IMR-90 (cell line): ENCODE results near the gene COL23A1. TPM values are rescaled to one million over a fixed set of nuclear protein-coding genes. Genes with fewer than 3 reads are reported as not detected.

ENCODE experiments used
- ATAC-seq: fragments of 200-7000 bp; cut with Tn5 transposase; 2 replicates; pipeline ENCODE4 v1.9.1; 2020; ENCODE audit warnings: low read depth, mild to moderate bottlenecking, moderate library complexity
- BruUV-seq: library from RNA; stranded (reverse); fragments of 400-500 nt; replicated peaks from 2 replicates; lab custom pipeline; 2021; lab: Mats Ljungman, UMichigan
- CTCF ChIA-PET: fragments of 300-600 bp; formaldehyde crosslinking; extraction: SDS; loops from one replicate; lab custom pipeline; 2021; ENCODE audit warnings: antibody characterized with exemption; lab: Yijun Ruan, JAX
- POLR2A ChIA-PET: fragments of 300-600 bp; sonication (Branson Sonifier 250); formaldehyde crosslinking; loops from one replicate; lab custom pipeline; 2022; ENCODE audit warnings: antibody characterized with exemption; ENCODE audit not compliant: unreplicated experiment; lab: Charles Lee
- DNase-seq: peaks from one replicate; pipeline ENCODE4 v3.0.0; 2013
- H2AFZ ChIP-seq: replicated peaks from 2 replicates; pipeline ENCODE3; 2013; ENCODE audit warnings: low read length, mild to moderate bottlenecking; ENCODE audit not compliant: poor library complexity
- H2AK5ac ChIP-seq: 2 replicates; pipeline ENCODE4 v1.6.1; 2013; ENCODE audit warnings: low read depth, low read length, inconsistent platforms
- H2AK9ac ChIP-seq: replicated peaks from 2 replicates; pipeline ENCODE3; 2013; ENCODE audit warnings: mild to moderate bottlenecking, low read depth, low read length, moderate library complexity; ENCODE audit not compliant: poor library complexity
- H2BK120ac ChIP-seq: 2 replicates; pipeline ENCODE4 v1.6.1; 2013; ENCODE audit warnings: low read depth, low read length, inconsistent platforms
- H2BK15ac ChIP-seq: 3 replicates; pipeline ENCODE4 v1.6.1; 2013; ENCODE audit warnings: low read depth, low read length, inconsistent platforms
- H2BK20ac ChIP-seq: 2 replicates; pipeline ENCODE4 v1.6.1; 2013; ENCODE audit warnings: low read depth, mild to moderate bottlenecking, inconsistent platforms, low read length, moderate library complexity
- H2BK5ac ChIP-seq: 2 replicates; pipeline ENCODE4 v1.6.1; 2013; ENCODE audit warnings: mild to moderate bottlenecking, low read depth, low read length, inconsistent platforms; ENCODE audit not compliant: poor library complexity, severe bottlenecking
- H3K14ac ChIP-seq: replicated peaks from 2 replicates; pipeline ENCODE4 v1.6.1; 2013; ENCODE audit warnings: low read depth, low read length, inconsistent platforms
- H3K18ac ChIP-seq: 2 replicates; pipeline ENCODE4 v1.6.1; 2013; ENCODE audit warnings: low read depth, low read length, control low read depth
- H3K23ac ChIP-seq: 2 replicates; pipeline ENCODE4 v1.6.1; 2013; ENCODE audit warnings: low read depth, low read length, inconsistent platforms
- H3K27ac ChIP-seq: 2 replicates; pipeline ENCODE4 v1.5.1; 2013; ENCODE audit warnings: mild to moderate bottlenecking, control low read depth, low read length; ENCODE audit not compliant: insufficient read depth
- H3K27me3 ChIP-seq: 2 replicates; pipeline ENCODE4 v1.6.1; 2013; ENCODE audit warnings: low read length; ENCODE audit not compliant: control insufficient read depth, insufficient read depth
- H3K36me3 ChIP-seq: 2 replicates; pipeline ENCODE4 v1.6.1; 2013; ENCODE audit warnings: low read length, mixed read lengths; ENCODE audit not compliant: control insufficient read depth, insufficient read depth
- H3K4ac ChIP-seq: 2 replicates; pipeline ENCODE4 v1.6.1; 2013; ENCODE audit warnings: low read depth, low read length, inconsistent platforms
- H3K4me1 ChIP-seq: 2 replicates; pipeline ENCODE4 v1.6.1; 2013; ENCODE audit warnings: low read length, mixed read lengths; ENCODE audit not compliant: control insufficient read depth, insufficient read depth
- H3K4me2 ChIP-seq: 2 replicates; pipeline ENCODE4 v1.6.1; 2013; ENCODE audit warnings: low read depth, mild to moderate bottlenecking, control low read depth, low read length, moderate library complexity
- H3K4me3 ChIP-seq: 2 replicates; pipeline ENCODE4 v1.5.1; 2013; ENCODE audit warnings: low read depth, mild to moderate bottlenecking, control low read depth, low read length, moderate library complexity; ENCODE audit not compliant: insufficient read depth
- H3K56ac ChIP-seq: 2 replicates; pipeline ENCODE4 v1.6.1; 2013; ENCODE audit warnings: low read length, inconsistent platforms; ENCODE audit not compliant: insufficient read depth; ENCODE audit errors: extremely low read depth
- H3K79me1 ChIP-seq, 2 experiments: 2 replicates each; pipeline ENCODE4 v1.6.1; 2013; ENCODE audit warnings: low read length in 2 of 2, inconsistent platforms in 1 of 2, low read depth in 1 of 2
- H3K9ac ChIP-seq: 2 replicates; pipeline ENCODE4 v1.6.1; 2013; ENCODE audit warnings: low read depth, low read length, control low read depth
- H3K9me1 ChIP-seq: 2 replicates; pipeline ENCODE4 v1.6.1; 2013; ENCODE audit warnings: low read length, inconsistent platforms; ENCODE audit not compliant: insufficient read depth
- H3K9me3 ChIP-seq: 2 replicates; pipeline ENCODE4 v1.6.1; 2013; ENCODE audit warnings: low read length; ENCODE audit not compliant: control insufficient read depth, insufficient read depth
- H4K20me1 ChIP-seq: 2 replicates; pipeline ENCODE4 v1.6.1; 2013; ENCODE audit warnings: low read length, inconsistent platforms; ENCODE audit not compliant: insufficient read depth
- H4K5ac ChIP-seq: 2 replicates; pipeline ENCODE4 v1.6.1; 2013; ENCODE audit warnings: mild to moderate bottlenecking, low read depth, low read length, control low read depth
- H4K8ac ChIP-seq, 2 experiments: 2 replicates each; pipeline ENCODE4 v1.6.1; 2013; ENCODE audit warnings: low read depth in 2 of 2, low read length in 2 of 2, control low read depth in 1 of 2, inconsistent platforms in 1 of 2
- H4K91ac ChIP-seq: 2 replicates; pipeline ENCODE4 v1.6.1; 2013; ENCODE audit warnings: low read depth, low read length, inconsistent platforms; ENCODE audit not compliant: insufficient read depth
- FOS ChIP-seq: fragments of 150-350 bp; IDR thresholded peaks from 2 replicates; pipeline ENCODE4 v1.6.1; 2016; ENCODE audit warnings: low read depth, low read length
- MAFK ChIP-seq: IDR thresholded peaks from 2 replicates; pipeline ENCODE4 v1.6.1; 2012; ENCODE audit warnings: low read depth, low read length, improper control_type of control experiment
- MXI1 ChIP-seq: IDR thresholded peaks from 2 replicates; pipeline ENCODE4 v1.6.1; 2012; ENCODE audit warnings: low read depth, mild to moderate bottlenecking, low read length, moderate library complexity, borderline replicate concordance
- POLR2A ChIP-seq: IDR thresholded peaks from 2 replicates; pipeline ENCODE4 v1.6.1; 2012; ENCODE audit warnings: mild to moderate bottlenecking, low read depth, low read length
- RAD21 ChIP-seq: IDR thresholded peaks from 2 replicates; pipeline ENCODE4 v1.6.1; 2012; ENCODE audit warnings: low read length, improper control_type of control experiment
- SMC3 ChIP-seq: fragments of 150-350 bp; IDR thresholded peaks from 2 replicates; pipeline ENCODE4 v1.6.1; 2016; ENCODE audit warnings: low read depth, mild to moderate bottlenecking, antibody characterized with exemption, low read length, moderate library complexity
- WGBS, 2 experiments: methylation state at CpG; one replicate each; pipeline versions ENCODE4 v1.1.5 to v1.1.7; 2013; ENCODE audit warnings: missing lambda C conversion rate in 2 of 2; ENCODE audit not compliant: insufficient read length in 1 of 2; ENCODE audit errors: extremely low coverage in 2 of 2; 5-methylcytosine and 5-hydroxymethylcytosine counted together
- dilution Hi-C: fragments of 300-500 bp; cut with HindIII; formaldehyde crosslinking; loops from one replicate; pipeline ENCODE4 v1.14.3; 2018; ENCODE audit warnings: low sequenced_read_pairs; ENCODE audit not compliant: unreplicated experiment
- in situ Hi-C: fragments of 300-500 bp; cut with MboI; formaldehyde crosslinking; loops from 3 replicates; pipeline ENCODE4 v1.14.3; 2019; ENCODE audit warnings: low sequenced_read_pairs, inconsistent platforms, mixed read lengths
- intact Hi-C: fragments of 100-400 bp; cut with micrococcal nuclease; formaldehyde crosslinking; loops from 2 replicates; pipeline ENCODE4 v1.10.0; 2022
- polyA plus RNA-seq, 3 experiments: library from polyadenylated mRNA; depleted of rRNA; stranded (reverse); fragments of >200 nt; gene quantifications; 2 replicates each; pipeline ENCODE4 v1.2.3, GENCODE V29; 2012; ENCODE audit warnings: low replicate concordance in 1 of 3
- total RNA-seq: library from RNA; depleted of rRNA; stranded (reverse); fragments of >200 nt; gene quantifications from 2 replicates; pipeline ENCODE4 v1.2.3, GENCODE V29; 2012

COL23A1 gene
- total and polyA plus RNA-seq, 2 of the 4 experiments (the other 2 are of a cell fraction): not detected

DNA sequence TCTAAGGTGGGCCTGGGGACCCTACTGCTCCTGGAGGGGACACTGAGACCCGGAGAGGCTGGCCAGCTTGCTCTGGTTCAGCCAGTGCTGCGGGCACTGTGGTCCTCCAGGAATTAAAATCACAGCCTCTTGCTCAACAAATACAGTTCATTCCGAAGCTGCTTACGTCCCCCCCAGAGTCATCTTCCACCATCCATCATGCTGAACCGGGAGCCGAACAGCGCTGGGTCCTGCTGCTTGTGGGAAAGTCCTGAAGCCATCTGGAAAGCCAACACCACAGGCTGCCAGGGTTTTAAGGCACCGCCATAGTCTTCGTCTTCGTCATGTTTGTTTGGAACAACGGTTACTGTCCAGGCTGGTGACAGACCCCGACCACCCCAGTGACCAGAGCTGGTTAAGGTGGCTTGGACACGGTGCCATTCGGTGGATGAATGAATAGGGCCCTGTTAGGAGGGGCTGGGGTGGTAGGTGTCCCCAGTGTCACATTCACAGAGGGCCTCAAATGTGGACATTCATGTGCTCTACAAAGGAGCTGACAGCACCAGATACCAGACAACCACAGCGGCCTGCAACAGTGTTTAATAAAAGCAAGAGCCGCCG lies 276.0 kb downstream of the COL23A1 start:
- H3K23ac ChIP-seq: no peak overlapping the region
- no peak overlapping the region for H3K9ac ChIP-seq
- no peak for TF ChIP-seq RAD21
- no peak for TF ChIP-seq MXI1
- TF ChIP-seq POLR2A: no peak
- no peak for TF ChIP-seq MAFK
- TF ChIP-seq SMC3: no peak
- no peak for TF ChIP-seq FOS
- no peak overlapping the region for H3K27ac ChIP-seq
- BruUV-seq: no TSS peak
- ChIA-PET CTCF (no interaction called here), POLR2A (no interaction called here)
- H3K18ac ChIP-seq: no peak overlapping the region
- H2BK120ac ChIP-seq: no peak overlapping the region
- H3K4ac ChIP-seq: no peak overlapping the region
- H3K4me3 ChIP-seq: no peak overlapping the region
- in situ Hi-C loops: no loop called here
- H3K56ac ChIP-seq: no peak overlapping the region
- no peaks in the 10 kb centered on the region for H4K20me1 ChIP-seq
- H3K36me3 ChIP-seq: no peaks in the 10 kb centered on the region
- H3K27me3 ChIP-seq: no peaks in the 10 kb centered on the region
- H2BK5ac ChIP-seq: no peak overlapping the region
- H3K9me1 ChIP-seq: no peaks in the 10 kb centered on the region
- H2BK20ac ChIP-seq: no peak overlapping the region
- H4K8ac ChIP-seq: no peak overlapping the region
- no peak overlapping the region for H2BK15ac ChIP-seq
- no peak for DNase-seq
- no peak for ATAC-seq
- no peaks in the 10 kb centered on the region for H3K4me1 ChIP-seq
- H3K79me1 ChIP-seq: no peaks in the 10 kb centered on the region
- H2AFZ ChIP-seq: no peak overlapping the region
- intact Hi-C loops: no loop called here
- H3K14ac ChIP-seq: no peak overlapping the region
- H4K91ac ChIP-seq: no peak overlapping the region
- no peak overlapping the region for H4K5ac ChIP-seq
- 55% methylated on average over 10 of the region's 17 CpGs; no CpG with 5 or more reads in 1 of the 2 experiments for WGBS, 2 experiments
- dilution Hi-C loops: no loop called here
- no peak overlapping the region for H3K4me2 ChIP-seq
- peaks cover 7% of the 10 kb centered on the region for H3K9me3 ChIP-seq
- no peak overlapping the region for H2AK5ac ChIP-seq
- H2AK9ac ChIP-seq: no peak overlapping the region
